ENCODE measurements around the gene THSD7B. TPM values are rescaled to one million over a fixed set of nuclear protein-coding genes. Genes with fewer than 3 reads are reported as not detected.

The THSD7B gene
- total RNA-seq, 1 experiment from 2014 or later: 6.9 TPM

- intact Hi-C loops (cut with micrococcal nuclease; ENCODE audit: unreplicated experiment): no loop called here
Measured at GRCh38 chr2:137706786-137707613, 941.7 kb downstream of the THSD7B start.

GRCh38 chr2:137708311-137708710 is 943.0 kb downstream of the THSD7B start:
- no TSS peak for BruUV-seq (replicated peaks)

More at GRCh38 chr2:137706786-137707613, 941.7 kb downstream of the THSD7B start:
- Mint-ChIP-seq H3K9me3 (ENCODE audit: unreplicated experiment) (peaks cover 14% of the 10 kb centered on the region), H3K36me3 (ENCODE audit: insufficient read depth, unreplicated experiment) (no peaks in the 10 kb centered on the region), H3K27me3 (ENCODE audit: insufficient read depth, unreplicated experiment) (no peaks in the 10 kb centered on the region), H3K27ac (ENCODE audit: unreplicated experiment) (no peak overlapping the region), H3K4me3 (ENCODE audit: unreplicated experiment) (no peak overlapping the region), H3K4me1 (ENCODE audit: low read depth, unreplicated experiment) (peaks cover 7% of the 10 kb centered on the region)
- POLR2A ChIA-PET: no interaction called here
- BruUV-seq (replicated peaks): no TSS peak
- CTCF ChIA-PET: no interaction called here
- no peaks in the 10 kb centered on the region for H3K27me3 ChIP-seq (replicated peaks; ENCODE audit: control insufficient read depth, insufficient read depth, low read length)
- H3K36me3 ChIP-seq (ENCODE audit: control insufficient read depth, insufficient read depth, low read length): no peaks in the 10 kb centered on the region
- H3K4me1 ChIP-seq: no peaks in the 10 kb centered on the region
- no peak for DNase-seq
- H3K9me3 ChIP-seq: 0 out of 2 replicates have a peak, but pooled peaks cover 4% of the 10 kb centered on the region
- TF ChIP-seq CTCF (IDR thresholded peaks at IDR 0.05; ENCODE audit: insufficient read depth in 1 of 2, low read depth in 1 of 2, low read length in 1 of 2, severe bottlenecking in 1 of 2, unreplicated experiment in 1 of 2): no peak
- no peak overlapping the region for H3K4me3 ChIP-seq (ENCODE audit: low read depth, low read length)

GRCh38 chr2:137715731-137716191 is 950.4 kb downstream of the THSD7B start:
- H3K27me3 ChIP-seq (replicated peaks; ENCODE audit: control insufficient read depth, insufficient read depth, low read length): no peaks in the 10 kb centered on the region
- no peaks in the 10 kb centered on the region for H3K36me3 ChIP-seq (ENCODE audit: control insufficient read depth, insufficient read depth, low read length)
- Mint-ChIP-seq H3K9me3 (ENCODE audit: unreplicated experiment) (peaks cover 35% of the 10 kb centered on the region), H3K27me3 (ENCODE audit: insufficient read depth, unreplicated experiment) (peaks cover 2% of the 10 kb centered on the region), H3K4me3 (ENCODE audit: unreplicated experiment) (no peak overlapping the region), H3K4me1 (ENCODE audit: low read depth, unreplicated experiment) (peaks cover under 1% of the 10 kb centered on the region), H3K27ac (ENCODE audit: unreplicated experiment) (no peak overlapping the region), H3K36me3 (ENCODE audit: insufficient read depth, unreplicated experiment) (no peaks in the 10 kb centered on the region)
- no peak for DNase-seq
- H3K4me3 ChIP-seq (ENCODE audit: low read depth, low read length): no peak overlapping the region
- ChIA-PET POLR2A (no interaction called here), CTCF (no interaction called here)
- no TSS peak for BruUV-seq (replicated peaks)
- H3K4me1 ChIP-seq: no peaks in the 10 kb centered on the region
- intact Hi-C loops (cut with micrococcal nuclease; ENCODE audit: unreplicated experiment): no loop called here
- H3K9me3 ChIP-seq: no peaks in the 10 kb centered on the region
- no peak for TF ChIP-seq CTCF (IDR thresholded peaks at IDR 0.05; ENCODE audit: insufficient read depth in 1 of 2, low read depth in 1 of 2, low read length in 1 of 2, severe bottlenecking in 1 of 2, unreplicated experiment in 1 of 2)

More at GRCh38 chr2:137708311-137708710, 943.0 kb downstream of the THSD7B start:
- Histone ChIP-seq H3K9me3 (no peaks in the 10 kb centered on the region), H3K4me1 (no peaks in the 10 kb centered on the region), H3K36me3 (ENCODE audit: control insufficient read depth, insufficient read depth, low read length) (no peaks in the 10 kb centered on the region), H3K27me3 (replicated peaks; ENCODE audit: control insufficient read depth, insufficient read depth, low read length) (no peaks in the 10 kb centered on the region), H3K4me3 (ENCODE audit: low read depth, low read length) (no peak overlapping the region)
- no peak overlapping the region for H3K4me3 Mint-ChIP-seq (ENCODE audit: unreplicated experiment)
- no peaks in the 10 kb centered on the region for H3K36me3 Mint-ChIP-seq (ENCODE audit: insufficient read depth, unreplicated experiment)
- H3K27me3 Mint-ChIP-seq (ENCODE audit: insufficient read depth, unreplicated experiment): no peaks in the 10 kb centered on the region
- ChIA-PET CTCF (no interaction called here), POLR2A (no interaction called here)
- H3K9me3 Mint-ChIP-seq (ENCODE audit: unreplicated experiment): peaks cover 27% of the 10 kb centered on the region
- no peak overlapping the region for H3K27ac Mint-ChIP-seq (ENCODE audit: unreplicated experiment)
- no peak for TF ChIP-seq CTCF (IDR thresholded peaks at IDR 0.05; ENCODE audit: insufficient read depth in 1 of 2, low read depth in 1 of 2, low read length in 1 of 2, severe bottlenecking in 1 of 2, unreplicated experiment in 1 of 2)
- no peak for DNase-seq
- peaks cover 7% of the 10 kb centered on the region for H3K4me1 Mint-ChIP-seq (ENCODE audit: low read depth, unreplicated experiment)
- intact Hi-C loops (cut with micrococcal nuclease; ENCODE audit: unreplicated experiment): no loop called here

All from Caco-2 (cell line).